ENCODE data around the gene IFNGR2.
A peak's percentile ranks its signal among the peaks of the same experiment; 100 is the strongest.
"Not testable (repeated sequence)": the region's sequence is repeated elsewhere in the genome, so short reads cannot be mapped to it uniquely, and the experiment has no call there.

Gene IFNGR2

DNA sequence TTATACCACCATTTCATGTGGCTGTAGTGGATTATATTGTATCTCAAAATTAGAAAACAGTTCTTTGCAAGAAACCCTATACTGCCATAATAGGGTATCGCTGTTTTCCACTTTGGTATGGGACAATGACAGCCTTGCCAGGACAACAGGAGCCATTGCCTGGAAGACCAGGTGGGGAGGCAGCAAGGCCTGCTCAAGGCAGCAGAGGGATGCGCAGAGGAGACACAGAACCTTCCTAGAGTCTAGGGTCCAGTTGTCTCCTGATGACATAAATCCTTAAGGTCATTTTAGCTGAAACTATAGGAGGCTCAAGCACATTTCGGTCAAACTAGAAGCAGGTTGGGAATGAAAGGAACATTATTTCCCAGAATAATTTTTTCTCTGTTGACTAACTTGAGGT, 27.6 kb downstream of the IFNGR2 start:
- Histone ChIP-seq H3K27ac (no peak overlapping the region), H3K4me2 (no peak overlapping the region), H3K36me3 (peaks cover 99% of the 10 kb centered on the region), H3K9me3 (no peaks in the 10 kb centered on the region), H3K4me1 (peaks cover 38% of the 10 kb centered on the region), H3K9ac (no peak overlapping the region), H4K20me1 (peaks cover 16% of the 10 kb centered on the region; the same call in 1 of the 2 replicates), H3K4me3 (no peak overlapping the region), H3K27me3 (no peaks in the 10 kb centered on the region)
- no peak for TF ChIP-seq Cebpa-rat (IDR thresholded peaks at IDR 0.05)

DNA sequence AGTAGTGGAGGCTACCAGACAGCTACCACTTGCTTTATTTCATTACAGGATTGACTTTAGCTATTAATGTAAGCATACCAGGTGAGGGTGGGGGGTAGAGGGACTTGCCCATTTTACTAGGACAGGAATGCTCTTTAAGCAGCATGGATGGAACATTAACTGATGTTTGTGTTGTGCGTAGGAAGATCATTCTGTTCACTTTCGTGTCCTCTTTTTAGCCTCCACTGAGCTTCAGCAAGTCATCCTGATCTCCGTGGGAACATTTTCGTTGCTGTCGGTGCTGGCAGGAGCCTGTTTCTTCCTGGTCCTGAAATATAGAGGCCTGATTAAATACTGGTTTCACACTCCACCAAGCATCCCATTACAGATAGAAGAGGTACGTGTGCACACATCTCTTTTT, 29.3 kb downstream of the IFNGR2 start:
- H3K4me2 ChIP-seq, result peak overlapping the region; percentile 25; the same call in 1 of the 2 replicates
- no peaks in the 10 kb centered on the region for H3K9me3 ChIP-seq
- peaks cover 15% of the 10 kb centered on the region; the same call in 1 of the 2 replicates for H4K20me1 ChIP-seq
- H3K4me3 ChIP-seq, result no peak overlapping the region
- peaks cover 100% of the 10 kb centered on the region for H3K36me3 ChIP-seq
- no peak overlapping the region for H3K27ac ChIP-seq
- peaks cover 51% of the 10 kb centered on the region for H3K4me1 ChIP-seq
- no peaks in the 10 kb centered on the region for H3K27me3 ChIP-seq
- H3K9ac ChIP-seq, result no peak overlapping the region
- no peak for TF ChIP-seq Cebpa-rat (IDR thresholded peaks at IDR 0.05)

GRCh38 chr21:33433001-33433400, 29.8 kb downstream of the IFNGR2 start:
- no peaks in the 10 kb centered on the region for H3K9me3 ChIP-seq
- TF ChIP-seq Cebpa-rat (IDR thresholded peaks at IDR 0.05), result no peak
- H3K4me1 ChIP-seq, result peaks cover 56% of the 10 kb centered on the region
- peaks cover 15% of the 10 kb centered on the region; the same call in 1 of the 2 replicates for H4K20me1 ChIP-seq
- H3K27ac ChIP-seq, result no peak overlapping the region
- peaks cover 100% of the 10 kb centered on the region for H3K36me3 ChIP-seq
- H3K9ac ChIP-seq, result no peak overlapping the region
- H3K4me3 ChIP-seq, result no peak overlapping the region
- no peaks in the 10 kb centered on the region for H3K27me3 ChIP-seq
- H3K4me2 ChIP-seq, result peak overlapping the region; percentile 25

DNA sequence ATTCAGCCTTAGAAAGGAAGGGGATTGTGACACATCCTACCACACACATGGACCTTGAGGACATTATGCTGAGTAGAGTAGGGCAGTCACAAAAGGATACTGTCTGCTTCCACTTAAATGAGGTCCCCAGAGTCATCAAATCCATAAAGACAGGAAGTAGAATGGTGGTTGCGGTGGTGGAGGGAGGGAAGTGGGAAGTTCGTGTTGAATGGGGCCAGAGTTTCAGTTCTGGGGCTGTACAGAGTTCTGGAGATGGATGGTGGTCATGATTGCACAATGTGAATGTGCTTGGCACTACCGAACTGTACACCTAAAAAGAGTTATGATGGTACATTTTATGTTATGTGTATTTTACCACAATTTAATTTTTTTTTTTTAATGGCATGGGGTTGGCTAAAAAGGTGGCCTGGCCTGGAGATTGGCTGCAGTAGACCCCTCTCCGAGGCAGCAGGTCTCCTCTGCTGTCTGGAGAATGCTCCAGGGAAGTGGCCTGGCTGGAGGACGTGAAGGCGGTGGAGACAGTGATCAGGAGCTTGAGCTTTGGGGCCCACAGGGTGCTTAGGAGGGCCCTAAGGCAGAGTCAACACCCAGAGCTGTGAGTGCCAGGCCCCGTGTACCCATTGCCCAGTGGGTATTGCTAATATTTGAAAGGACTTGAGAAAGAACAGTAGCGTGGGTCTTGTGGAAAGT, 30.4 kb downstream of the IFNGR2 start:
- no peak for TF ChIP-seq Cebpa-rat (IDR thresholded peaks at IDR 0.05)
- Histone ChIP-seq H3K9ac (no peak overlapping the region), H3K36me3 (peaks cover 100% of the 10 kb centered on the region)

DNA sequence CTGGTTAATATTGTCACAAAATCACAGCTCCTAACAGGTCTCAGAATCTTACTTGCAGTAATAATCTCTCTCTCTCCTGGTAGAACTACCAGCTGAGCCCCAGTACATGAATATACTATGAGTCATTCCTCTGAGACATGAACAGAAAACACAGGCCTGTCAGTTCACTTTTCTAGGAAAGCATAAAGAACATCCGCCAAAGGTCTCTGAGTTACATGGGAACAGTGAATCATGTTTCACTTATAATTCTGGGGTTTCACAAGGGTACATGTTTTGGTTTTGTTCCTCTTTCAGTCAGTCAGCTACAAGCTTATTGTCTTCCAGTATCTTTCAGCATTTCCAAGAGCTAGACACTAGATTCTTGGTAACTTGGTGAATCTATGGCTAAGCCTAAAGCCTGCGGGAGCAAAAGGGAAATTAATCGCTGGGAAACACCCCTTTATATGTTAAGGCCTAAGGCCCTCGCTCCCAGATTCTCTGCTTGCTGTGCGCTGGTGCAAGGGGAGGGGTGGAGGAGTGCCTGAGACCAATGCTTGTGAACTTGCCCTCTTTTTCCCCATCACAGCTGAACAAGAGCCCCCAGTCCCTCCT, 31.7 kb downstream of the IFNGR2 start:
- H4K20me1 ChIP-seq, result peaks cover 2% of the 10 kb centered on the region; the same call in 1 of the 2 replicates
- no peak overlapping the region for H3K4me3 ChIP-seq
- H3K9me3 ChIP-seq, result no peaks in the 10 kb centered on the region
- no peaks in the 10 kb centered on the region for H3K27me3 ChIP-seq
- peaks cover 92% of the 10 kb centered on the region for H3K36me3 ChIP-seq
- no peak for TF ChIP-seq Cebpa-rat (IDR thresholded peaks at IDR 0.05)
- peaks cover 43% of the 10 kb centered on the region for H3K4me1 ChIP-seq
- H3K27ac ChIP-seq, result no peak overlapping the region
- no peak overlapping the region for H3K9ac ChIP-seq
- no peak overlapping the region for H3K4me2 ChIP-seq

More for the DNA sequence above, 30.4 kb downstream of the IFNGR2 start:
- peak overlapping the region; percentile 25 for H3K4me2 ChIP-seq
- peaks cover 52% of the 10 kb centered on the region for H3K4me1 ChIP-seq
- H3K9me3 ChIP-seq, result no peaks in the 10 kb centered on the region
- no peaks in the 10 kb centered on the region for H3K27me3 ChIP-seq
- no peak overlapping the region for H3K4me3 ChIP-seq
- H3K27ac ChIP-seq, result 0 out of 2 replicates have a peak overlapping the region, but pooled peaks have one; percentile 0
- H4K20me1 ChIP-seq, result peaks cover 15% of the 10 kb centered on the region; the same call in 1 of the 2 replicates

GRCh38 chr21:33437140-33437539, 33.9 kb downstream of the IFNGR2 start:
- Histone ChIP-seq H3K4me3 (no peak overlapping the region), H3K27me3 (no peaks in the 10 kb centered on the region), H3K9me3 (no peaks in the 10 kb centered on the region), H3K27ac (0 out of 2 replicates have a peak overlapping the region, but pooled peaks have one; percentile 42), H3K4me2 (peak overlapping the region; percentile 53), H4K20me1 (no peaks in the 10 kb centered on the region; the same call in none of the 2 replicates), H3K9ac (no peak overlapping the region), H3K36me3 (peaks cover 69% of the 10 kb centered on the region), H3K4me1 (peaks cover 63% of the 10 kb centered on the region)
- no peak for TF ChIP-seq Cebpa-rat (IDR thresholded peaks at IDR 0.05)

DNA sequence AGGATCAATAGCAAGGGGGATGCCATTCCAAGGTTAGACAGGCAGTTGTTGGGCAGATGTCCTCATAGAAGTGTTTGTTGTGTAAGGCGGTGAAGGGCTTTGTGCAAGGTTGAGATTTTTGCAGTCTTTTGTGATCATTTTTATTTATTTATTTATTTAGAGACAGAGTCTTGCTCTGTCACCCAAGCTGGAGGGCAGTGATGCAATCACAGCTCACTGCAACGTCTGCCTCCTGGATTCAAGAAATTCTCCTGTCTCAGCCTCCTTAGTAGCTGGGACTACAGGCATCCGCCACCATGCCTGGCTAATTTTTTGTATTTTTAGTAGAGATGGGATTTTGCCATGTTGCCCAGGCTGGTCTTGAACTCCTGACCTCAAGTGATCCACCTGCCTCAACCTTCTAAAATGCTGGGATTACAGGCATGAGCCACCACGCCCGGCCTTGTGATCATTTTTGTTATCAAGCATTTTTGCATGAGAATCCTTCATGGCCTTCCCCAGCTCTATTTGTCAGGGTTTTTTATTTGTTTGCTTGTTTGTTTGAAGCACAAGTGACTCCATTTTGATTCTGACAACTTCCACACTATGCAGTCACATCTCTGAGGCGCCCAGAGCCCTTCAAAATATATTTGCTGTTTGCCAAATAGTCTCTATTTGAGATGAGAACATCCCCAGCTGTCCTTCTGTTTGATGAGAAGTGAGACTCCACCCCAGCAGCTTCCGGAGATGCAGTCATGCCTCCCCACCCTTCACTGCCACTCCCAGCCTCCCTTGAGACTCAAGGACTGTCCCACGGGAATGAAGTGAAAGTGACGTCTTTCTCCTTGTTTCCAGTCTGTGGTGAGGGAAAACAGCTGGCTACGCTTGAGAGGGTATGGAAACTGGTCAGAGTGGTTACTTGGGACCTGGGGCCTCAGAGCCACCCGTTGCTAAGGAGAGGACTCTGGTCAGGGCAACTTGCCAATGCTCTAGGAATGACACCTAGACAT, 38.6 kb downstream of the IFNGR2 start:
- TF ChIP-seq Cebpa-rat (IDR thresholded peaks at IDR 0.05), result peak; percentile 63; the same call in 1 of the 2 replicates
- no peak overlapping the region; the same call in 1 of the 2 replicates for H3K9ac ChIP-seq
- peaks cover 23% of the 10 kb centered on the region for H3K36me3 ChIP-seq
- H3K4me3 ChIP-seq, result no peak overlapping the region
- peak overlapping the region; percentile 75 for H3K4me2 ChIP-seq
- no peaks in the 10 kb centered on the region for H3K27me3 ChIP-seq
- H4K20me1 ChIP-seq, result peaks cover 7% of the 10 kb centered on the region; the same call in 1 of the 2 replicates
- H3K27ac ChIP-seq, result peak overlapping the region; percentile 63
- H3K4me1 ChIP-seq, result peaks cover 55% of the 10 kb centered on the region
- no peaks in the 10 kb centered on the region for H3K9me3 ChIP-seq

- no peak overlapping the region for H3K9ac ChIP-seq
- no peak for TF ChIP-seq Cebpa-rat (IDR thresholded peaks at IDR 0.05)
- no peaks in the 10 kb centered on the region for H3K9me3 ChIP-seq
- H3K27me3 ChIP-seq, result no peaks in the 10 kb centered on the region
- 0 out of 2 replicates have a peak overlapping the region, but pooled peaks have one; percentile 8 for H3K27ac ChIP-seq
- peaks cover 11% of the 10 kb centered on the region; the same call in 1 of the 2 replicates for H3K36me3 ChIP-seq
- peaks cover 7% of the 10 kb centered on the region; the same call in 1 of the 2 replicates for H4K20me1 ChIP-seq
- H3K4me1 ChIP-seq, result peaks cover 43% of the 10 kb centered on the region
- H3K4me3 ChIP-seq, result no peak overlapping the region
- H3K4me2 ChIP-seq, result no peak overlapping the region
Observed at GRCh38 chr21:33443194-33443593, 40.0 kb downstream of the IFNGR2 start.

- no peak overlapping the region for H3K4me2 ChIP-seq
- peaks cover 7% of the 10 kb centered on the region; the same call in 1 of the 2 replicates for H4K20me1 ChIP-seq
- H3K27me3 ChIP-seq, result no peaks in the 10 kb centered on the region
- no peak for TF ChIP-seq Cebpa-rat (IDR thresholded peaks at IDR 0.05)
- no peak overlapping the region for H3K4me3 ChIP-seq
- H3K4me1 ChIP-seq, result peaks cover 43% of the 10 kb centered on the region
- H3K9me3 ChIP-seq, result no peaks in the 10 kb centered on the region
- no peak overlapping the region for H3K27ac ChIP-seq
- peaks cover 5% of the 10 kb centered on the region; the same call in 1 of the 2 replicates for H3K36me3 ChIP-seq
- H3K9ac ChIP-seq, result no peak overlapping the region
Observed at GRCh38 chr21:33444499-33444898, 41.3 kb downstream of the IFNGR2 start.

DNA sequence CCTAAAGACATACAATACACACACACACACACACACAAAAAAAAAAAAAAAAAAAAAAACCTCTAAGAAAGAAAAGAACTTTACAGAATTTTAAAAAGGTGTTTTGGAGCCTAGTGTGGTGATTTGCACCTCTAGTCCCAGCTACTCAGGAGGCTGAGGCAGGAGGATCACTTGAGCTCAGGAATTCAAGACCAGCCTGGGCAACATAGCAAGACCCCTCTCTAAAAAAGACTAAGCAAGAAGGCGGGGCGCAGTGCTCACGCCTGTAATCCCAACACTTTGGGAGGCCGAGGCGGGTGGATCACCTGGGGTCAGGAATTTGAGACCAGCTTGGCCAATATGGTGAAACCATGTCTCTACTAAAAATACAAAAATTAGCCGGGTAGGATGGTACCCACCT, 43.4 kb downstream of the IFNGR2 start:
- H3K9me3 ChIP-seq, H3K27ac ChIP-seq, H3K36me3 ChIP-seq, H3K27me3 ChIP-seq, H3K4me2 ChIP-seq, H3K4me3 ChIP-seq, H3K9ac ChIP-seq, H4K20me1 ChIP-seq: not testable (repeated sequence)
- peaks cover 21% of the 10 kb centered on the region for H3K4me1 ChIP-seq
